Measurements from ENCODE around the gene METTL22.

METTL22 gene

GRCh38 chr16:8619671-8620370, 1.7 kb upstream of the METTL22 start:
- no peak for TF ChIP-seq ZFX (IDR thresholded peaks at IDR 0.05; ENCODE audit: borderline replicate concordance)
- TF ChIP-seq CTCF (IDR thresholded peaks at IDR 0.05) = no peak
- no peak overlapping the region for H3K27ac ChIP-seq

DNA sequence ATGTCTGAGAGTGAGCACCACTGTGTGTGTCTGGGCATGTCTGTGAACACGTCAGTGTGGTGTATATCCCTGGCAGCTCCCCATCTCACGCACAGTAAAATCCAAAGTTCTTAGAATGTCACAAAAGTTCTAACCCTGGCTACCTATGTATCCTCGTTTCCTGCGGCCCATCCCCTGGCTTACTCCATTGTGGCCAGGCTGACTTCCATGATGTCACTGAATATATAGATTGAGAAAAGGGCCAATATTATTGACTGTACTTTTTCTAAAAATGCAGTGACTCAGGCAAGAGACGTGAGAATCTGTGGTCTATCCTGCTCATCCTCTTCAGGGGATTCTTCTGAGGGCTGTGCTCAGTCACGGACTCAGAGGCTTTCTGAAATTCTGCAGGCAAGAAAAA, 963 bp upstream of the METTL22 start:
- no peak overlapping the region for H3K27ac ChIP-seq
- TF ChIP-seq ZFX (IDR thresholded peaks at IDR 0.05; ENCODE audit: borderline replicate concordance) = no peak
- no peak for TF ChIP-seq CTCF (IDR thresholded peaks at IDR 0.05)

DNA sequence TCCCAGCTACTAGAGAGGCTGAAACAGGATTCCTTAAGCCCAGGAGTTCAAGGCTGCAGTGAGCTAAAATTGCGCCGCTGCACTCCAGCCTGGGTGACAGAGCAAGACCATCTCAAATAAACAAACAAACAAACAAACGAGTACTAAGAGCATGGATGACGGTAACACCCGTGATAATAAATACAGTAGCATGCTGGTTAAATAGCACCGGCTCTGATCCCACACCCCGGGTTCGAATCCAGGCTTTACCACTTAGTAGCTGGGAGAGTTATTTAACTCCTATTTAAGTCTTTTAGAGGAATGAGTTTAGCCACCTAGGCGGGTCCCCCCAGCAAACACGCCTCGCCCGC, 301 bp upstream of the METTL22 start:
- no peak for TF ChIP-seq CTCF (IDR thresholded peaks at IDR 0.05)
- TF ChIP-seq ZFX (IDR thresholded peaks at IDR 0.05; ENCODE audit: borderline replicate concordance) = no peak
- no peak overlapping the region for H3K27ac ChIP-seq

DNA sequence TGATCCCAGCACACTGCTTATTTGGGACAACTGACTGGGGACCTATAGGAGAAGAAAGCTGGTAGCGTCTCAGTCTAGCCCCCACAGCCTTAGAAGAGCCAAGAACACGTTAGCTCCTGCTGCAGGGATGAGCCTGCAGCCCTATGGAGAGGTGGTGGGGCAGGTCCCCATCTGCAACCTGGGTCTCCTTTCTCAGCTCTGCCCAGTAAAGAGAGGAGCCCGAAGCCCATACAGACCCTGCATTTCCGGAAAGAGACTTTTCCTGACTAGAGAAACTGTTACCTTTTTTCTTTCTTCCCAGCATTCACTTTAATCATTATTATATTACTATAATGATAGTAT, 788 bp downstream of the METTL22 start:
- H3K27ac ChIP-seq = peak overlapping the region; percentile 47
- TF ChIP-seq ZFX (IDR thresholded peaks at IDR 0.05; ENCODE audit: borderline replicate concordance) (no peak), CTCF (IDR thresholded peaks at IDR 0.05) (no peak)

DNA sequence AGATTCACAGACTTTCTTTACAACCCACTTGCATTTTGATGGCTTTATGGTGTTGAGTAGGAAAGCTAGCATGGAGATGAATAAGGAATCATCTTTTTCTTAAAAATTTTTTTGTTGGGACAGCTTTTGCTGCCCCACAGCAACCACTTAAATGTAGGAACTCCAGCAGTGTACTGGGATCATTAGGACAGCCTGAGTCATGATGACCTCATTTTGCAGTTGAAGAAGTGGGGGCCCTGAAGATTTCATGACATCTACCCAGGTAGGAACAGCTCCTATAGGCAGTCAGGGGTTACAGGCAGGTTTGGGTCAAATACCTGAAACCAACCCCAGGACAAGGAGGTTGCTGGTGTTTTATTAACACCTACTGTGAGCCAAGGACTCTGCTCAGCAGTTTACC, 2.1 kb downstream of the METTL22 start:
- TF ChIP-seq CTCF (IDR thresholded peaks at IDR 0.05) = no peak
- no peak for TF ChIP-seq ZFX (IDR thresholded peaks at IDR 0.05; ENCODE audit: borderline replicate concordance)
- no peak overlapping the region for H3K27ac ChIP-seq

DNA sequence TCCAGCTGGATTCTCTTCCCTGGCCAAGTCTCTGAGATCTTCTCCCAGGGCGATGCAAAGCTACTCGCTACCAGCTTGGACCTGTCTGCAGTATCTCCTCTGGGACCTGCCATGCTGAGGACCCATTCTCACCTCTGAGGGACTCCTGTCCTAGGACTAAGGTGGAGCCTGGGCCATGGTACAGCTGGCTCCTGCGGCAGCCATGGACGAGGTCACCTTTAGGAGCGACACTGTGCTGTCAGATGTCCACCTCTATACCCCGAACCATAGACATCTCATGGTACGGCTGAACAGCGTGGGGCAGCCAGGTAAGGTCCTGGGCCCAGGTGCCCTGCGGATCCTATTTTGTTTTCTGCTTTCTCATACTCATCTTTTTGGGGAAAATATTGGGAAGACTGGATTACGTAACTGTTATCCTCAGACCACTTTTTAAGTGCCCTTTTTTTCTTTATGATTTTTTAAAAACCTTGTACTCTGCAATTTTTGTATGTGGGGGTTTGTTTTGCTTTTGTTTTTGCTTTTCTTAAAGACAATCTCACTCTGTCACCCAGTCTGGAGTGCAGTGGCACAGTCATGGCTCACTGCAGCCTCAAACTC, 4.1 kb downstream of the METTL22 start:
- H3K27ac ChIP-seq = no peak overlapping the region

More for the DNA sequence above, 4.1 kb downstream of the METTL22 start:
- TF ChIP-seq CTCF (IDR thresholded peaks at IDR 0.05) (no peak), ZFX (IDR thresholded peaks at IDR 0.05; ENCODE audit: borderline replicate concordance) (no peak)

All from 22Rv1 (cell line).